GM19099 (cell line): ENCODE measurements around the gene SPHK2.

ENCODE experiments used
- POLR2A ChIP-seq: IDR thresholded peaks from 3 replicates; pipeline ENCODE4 v1.6.1; 2011; ENCODE audit warnings: low read depth; ENCODE audit not compliant: insufficient read length; ENCODE audit errors: extremely low read depth

The SPHK2 gene

DNA sequence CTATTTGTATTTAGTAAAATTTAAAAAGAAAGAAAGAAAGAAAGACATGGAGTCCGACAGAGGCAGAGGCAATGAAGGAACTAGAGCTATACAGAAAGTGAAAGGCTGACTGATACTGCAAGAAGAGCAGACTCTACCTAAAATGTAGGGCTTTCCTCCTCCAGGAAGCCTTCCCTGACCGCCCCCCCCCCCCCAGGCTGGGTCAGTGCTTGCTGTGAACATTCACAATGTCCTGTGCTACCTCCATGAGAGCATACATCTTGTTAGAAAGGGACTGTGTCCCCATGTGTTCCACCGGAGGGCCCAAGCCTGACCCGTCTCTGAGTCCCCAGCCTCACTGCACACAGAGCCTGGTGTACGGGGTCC is 32.4 kb downstream of the SPHK2 start:
- TF ChIP-seq POLR2A, result no peak

GRCh38 chr19:48654299-48655059 is 35.2 kb downstream of the SPHK2 start:
- TF ChIP-seq POLR2A, result no peak

DNA sequence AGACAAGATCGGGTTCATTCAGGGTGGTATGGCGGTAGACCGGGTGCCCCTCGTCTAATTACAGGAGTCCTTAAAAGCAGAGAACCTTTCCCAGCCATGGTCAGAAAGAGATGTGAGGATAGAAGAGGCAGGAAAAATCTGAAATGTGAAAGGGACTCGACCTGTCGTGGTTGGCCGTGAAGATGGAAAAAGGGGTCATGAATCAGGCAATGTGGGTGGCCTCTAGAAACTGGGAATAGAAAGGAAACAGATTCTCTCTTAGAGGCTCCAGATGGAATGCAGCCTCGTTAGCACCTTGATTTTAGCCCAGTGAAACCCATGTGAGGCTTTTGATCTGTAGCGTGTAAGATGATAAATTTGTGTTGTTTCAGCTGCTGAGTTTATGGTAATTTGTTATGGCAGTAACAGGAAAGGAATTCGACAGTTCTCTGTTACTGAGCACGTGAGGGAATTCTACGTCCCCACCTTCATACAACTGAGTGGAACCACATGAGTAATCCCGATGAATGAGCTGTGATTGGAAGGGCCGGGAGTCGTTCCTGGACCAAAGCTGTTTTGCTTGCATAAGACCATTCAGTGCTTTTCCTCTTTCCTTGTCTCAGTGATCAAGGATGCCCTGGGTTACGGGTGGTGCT is 37.7 kb downstream of the SPHK2 start:
- no peak for TF ChIP-seq POLR2A

GRCh38 chr19:48658483-48658882 is 39.2 kb downstream of the SPHK2 start:
- no peak for TF ChIP-seq POLR2A

- no peak for TF ChIP-seq POLR2A
Measured at GRCh38 chr19:48659768-48660167, 40.5 kb downstream of the SPHK2 start.

- no peak for TF ChIP-seq POLR2A
Measured at GRCh38 chr19:48660852-48661710, 41.8 kb downstream of the SPHK2 start.

GRCh38 chr19:48661711-48662090 is 42.4 kb downstream of the SPHK2 start:
- no peak for TF ChIP-seq POLR2A

DNA sequence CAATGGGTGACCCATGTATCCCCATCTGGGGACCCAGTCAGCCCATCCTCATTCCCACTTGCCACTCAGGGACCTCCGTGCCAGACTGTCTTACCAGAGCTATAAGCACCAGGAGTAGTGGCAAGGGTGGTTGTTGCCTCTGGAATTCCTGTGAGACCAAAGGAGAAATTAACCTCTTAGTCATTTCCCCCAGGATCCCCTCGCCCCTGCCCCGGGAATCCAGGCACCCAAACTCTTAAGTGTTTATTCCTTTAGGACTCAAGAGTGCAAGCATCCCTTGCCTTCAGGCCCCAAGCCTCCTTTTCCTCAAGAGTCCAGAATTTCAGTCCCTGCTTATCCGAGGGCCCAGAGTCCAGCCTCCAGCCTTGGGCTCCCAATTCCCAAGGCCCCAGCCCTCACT is 44.4 kb downstream of the SPHK2 start:
- no peak for TF ChIP-seq POLR2A

DNA sequence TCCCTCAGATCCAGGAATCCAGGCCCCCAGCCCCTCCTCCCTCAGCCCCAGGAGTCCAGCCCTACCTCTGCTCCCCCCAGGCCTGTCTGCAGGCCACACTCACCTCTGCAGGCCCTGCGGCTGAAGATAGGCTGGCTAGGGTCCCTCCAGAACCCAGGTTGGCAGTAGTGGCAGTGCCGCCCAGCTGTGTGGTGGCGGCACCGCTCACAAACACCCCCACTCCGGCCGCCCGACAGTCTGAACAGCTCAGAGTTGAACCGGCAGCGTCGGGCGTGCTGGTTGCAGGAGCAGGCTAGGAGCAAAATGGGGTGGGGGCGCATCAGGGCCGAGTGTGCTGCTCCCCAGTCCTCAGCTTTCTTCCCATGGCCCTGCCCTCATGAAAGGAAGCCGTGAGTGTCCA is 45.2 kb downstream of the SPHK2 start:
- no peak for TF ChIP-seq POLR2A

- no peak for TF ChIP-seq POLR2A
Measured at GRCh38 chr19:48665786-48666185, 46.5 kb downstream of the SPHK2 start.

DNA sequence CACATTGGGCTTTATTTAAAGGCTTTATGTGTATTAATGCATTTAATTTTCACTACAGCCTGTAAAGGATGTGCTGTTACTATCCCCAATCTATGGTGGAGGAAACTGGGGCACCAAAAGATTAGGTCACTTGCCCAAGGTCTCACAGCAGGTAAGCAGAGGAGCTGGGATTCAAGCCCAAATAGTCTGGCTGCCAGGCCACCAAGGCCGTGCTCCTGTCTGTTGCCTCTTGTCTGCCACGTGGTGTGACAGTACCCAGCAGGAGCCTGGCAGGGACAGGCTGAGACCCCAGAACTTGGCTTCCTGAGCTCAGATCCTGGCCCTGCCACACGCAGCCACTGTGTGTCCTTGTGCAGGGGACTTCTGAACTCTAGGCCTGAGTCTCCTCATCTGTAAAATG is 49.0 kb downstream of the SPHK2 start:
- TF ChIP-seq POLR2A, result no peak

DNA sequence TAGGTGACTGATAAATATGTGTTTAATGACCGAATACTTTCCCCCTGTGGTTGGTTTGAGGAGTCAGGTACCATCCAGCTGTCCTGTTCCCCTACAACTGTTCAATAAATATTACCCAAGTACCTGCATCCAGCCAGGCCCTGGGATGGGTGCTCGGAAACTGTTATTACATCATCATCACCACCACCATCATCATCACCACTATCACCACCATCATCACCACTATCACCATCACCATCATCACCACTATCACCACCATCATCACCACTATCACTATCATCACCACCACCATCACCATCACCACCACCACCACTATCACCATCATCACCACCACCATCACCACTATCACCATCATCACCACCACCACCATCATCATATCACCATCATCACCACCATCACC is 49.5 kb downstream of the SPHK2 start:
- TF ChIP-seq POLR2A, result no peak

GRCh38 chr19:48669903-48670668 is 50.8 kb downstream of the SPHK2 start:
- TF ChIP-seq POLR2A, result no peak

DNA sequence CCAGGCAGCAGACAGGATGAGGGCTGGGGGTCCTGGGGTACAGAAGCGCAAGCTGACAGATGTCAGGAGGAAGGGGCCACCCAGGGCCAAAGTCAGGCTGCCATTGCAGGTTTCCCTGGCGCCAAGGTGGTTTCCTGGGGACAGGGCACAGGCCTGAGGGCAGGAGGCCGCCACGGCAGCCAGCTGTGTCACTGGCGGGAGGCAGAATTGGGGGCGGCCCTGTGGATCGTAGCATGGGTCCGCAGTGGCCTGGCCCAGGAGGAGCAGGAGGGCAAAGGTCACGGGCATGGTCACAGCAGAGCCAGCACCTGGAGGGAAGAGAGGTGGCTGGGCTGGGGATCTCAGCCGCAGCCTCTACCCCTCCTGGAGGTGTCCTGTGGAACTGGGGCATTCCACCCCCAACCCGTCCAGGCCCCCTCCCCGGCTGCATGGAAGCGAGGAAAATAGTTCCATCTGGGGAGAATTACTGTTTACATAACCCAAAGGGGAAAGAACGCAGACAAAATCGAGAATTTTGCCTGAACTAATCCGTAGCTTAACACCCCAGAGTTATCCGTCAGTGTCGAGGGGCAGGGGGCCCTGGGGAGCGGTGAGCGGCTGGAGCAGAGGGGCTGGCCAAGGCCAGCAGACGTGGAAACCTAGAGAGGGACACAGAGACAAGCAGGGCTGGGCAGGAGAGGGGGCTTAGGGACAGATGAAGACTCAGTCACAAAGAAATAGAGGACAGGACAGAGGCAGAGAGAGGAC is 51.6 kb downstream of the SPHK2 start:
- TF ChIP-seq POLR2A, result no peak

DNA sequence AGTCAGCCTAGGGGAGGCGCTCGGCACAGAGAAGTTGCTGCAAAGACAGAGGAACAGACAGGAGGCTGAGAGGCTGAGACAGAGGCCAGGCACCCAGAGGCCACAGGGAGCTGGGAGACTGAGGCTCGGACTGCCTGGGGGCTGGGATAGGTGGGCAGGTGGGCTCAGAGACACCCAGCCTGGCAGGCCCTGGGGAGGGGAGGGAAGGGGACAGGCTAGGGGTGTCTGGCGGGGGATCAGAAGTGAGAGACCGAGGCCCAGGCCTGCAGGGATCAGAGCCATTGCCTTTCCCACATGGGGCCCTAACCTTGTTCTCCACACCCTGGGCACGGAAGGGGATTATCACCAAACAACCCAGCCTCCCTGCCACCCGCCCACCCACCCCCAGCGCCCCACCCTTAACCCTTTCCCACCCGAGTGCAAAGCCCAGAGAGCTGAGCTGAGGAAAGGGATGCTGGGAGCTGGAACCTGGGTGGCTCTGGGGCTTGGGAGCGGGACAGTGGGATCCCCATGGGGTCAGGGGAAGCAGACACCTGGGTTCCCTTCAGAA is 52.2 kb downstream of the SPHK2 start:
- no peak for TF ChIP-seq POLR2A

DNA sequence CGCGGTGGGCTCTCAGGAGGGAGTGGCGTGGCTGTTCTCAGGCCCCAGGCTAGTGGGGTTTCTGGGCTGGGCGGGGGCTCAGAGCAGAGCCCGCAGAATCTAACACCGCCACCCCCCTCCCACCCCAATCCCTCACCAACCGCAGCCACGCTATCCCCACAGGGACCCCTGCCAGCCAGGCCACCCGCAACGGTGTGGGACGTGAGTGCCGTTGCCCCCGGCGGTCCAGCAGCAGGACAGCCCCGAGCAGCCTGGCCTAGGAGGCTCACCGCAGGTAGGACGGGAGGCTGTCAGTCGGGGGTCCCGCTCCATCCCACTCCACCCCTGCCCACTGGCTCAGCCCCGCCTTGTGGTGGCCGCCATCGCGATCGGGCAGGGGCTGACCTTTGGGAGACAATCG is 53.7 kb downstream of the SPHK2 start, which contains the start of gene NTN5:
Gene NTN5, minus strand, starts transcription at position 24 of the 400 bp plus-strand sequence. CDS start 2,031 bp downstream, outside the sequence.
- no peak for TF ChIP-seq POLR2A
